Pancreas (tissue), 10 donors: Measurements from ENCODE around the gene GPALPP1. TPM values are rescaled to one million over a fixed set of nuclear protein-coding genes. Genes with fewer than 3 reads are reported as not detected.
A peak's percentile ranks its signal among the peaks of the same experiment; 100 is the strongest.

Experiments used
- ATAC-seq, 4 donors: fragments of 200-7000 bp; cut with Tn5 transposase; one replicate each; pipeline versions ENCODE4 v1.8.0 to v1.9.1; 2020; ENCODE audit warnings: mild to moderate bottlenecking in 4 of 4, moderate library complexity in 4 of 4
- DNase-seq, 6 donors: peaks; one replicate each; pipeline ENCODE4 v3.0.0-alpha.2; 2020
- FAIRE-seq: peaks from 2 replicates; lab custom pipeline; 2012; peaks lifted over from hg19 to GRCh38; lab: Jason Lieb, UNC
- H3K27ac ChIP-seq, 4 donors: fragments of 200-600 bp; sonication (generic); 1 replicate in 3 of 4; 2 replicates in 1 of 4; pipeline versions ENCODE4 v1.5.0 to v1.8.0; 2020
- H3K27me3 ChIP-seq, 4 donors: fragments of 200-600 bp; one replicate each; pipeline ENCODE4 v1.8.0; 2021
- H3K36me3 ChIP-seq, 3 donors: fragments of 200-600 bp; sonication (generic) in 1 of 3; one replicate each; pipeline versions ENCODE4 v1.5.0 to v1.8.0; 2020 to 2021
- H3K4me1 ChIP-seq, 3 donors: fragments of 200-600 bp; one replicate each; pipeline ENCODE4 v1.8.0; 2021
- H3K4me3 ChIP-seq, 4 donors: fragments of 200-600 bp; sonication (generic) in 2 of 4; one replicate each; pipeline versions ENCODE4 v1.5.0 to v1.8.0; 2020 to 2021
- H3K9me3 ChIP-seq, 4 donors: fragments of 200-600 bp; one replicate each; pipeline ENCODE4 v1.8.0; 2021
- CTCF ChIP-seq, 4 donors: fragments of 200-600 bp; sonication (generic) in 3 of 4; IDR thresholded peaks; one replicate each; pipeline versions ENCODE4 v1.5.0 to v1.8.0; 2021; ENCODE audit warnings: antibody characterized with exemption in 4 of 4
- WGBS, 2 donors: extraction: QIAGEN DNeasy Blood & Tissue Kit; methylation state at CpG; one replicate each; pipeline ENCODE4 v1.1.7; 2013; 5-methylcytosine and 5-hydroxymethylcytosine counted together
- intact Hi-C, 3 donors: fragments of 100-400 bp; cut with DNase I; formaldehyde crosslinking; loops; one replicate each; pipeline versions ENCODE4 v1.11.1 to v1.14.2; 2022
- polyA plus RNA-seq, 2 donors: library from polyadenylated mRNA; stranded (reverse); fragments of 200-250 nt; gene quantifications; one replicate each; pipeline ENCODE4 v1.2.3, GENCODE V29; 2013
- total RNA-seq, 6 donors: library from RNA; stranded (reverse); fragmentation: NEBNext Ultra II Directional in 4 of 6; extraction: Animal tissue kit (Norgen Biotek cat#: 25700) in 4 of 6; gene quantifications; one replicate each; pipeline versions ENCODE4 v1.2.1 to v1.2.4, GENCODE V29; 2021 to 2023
- donor health status: healthy with polysubstance abuse.
- donor health status: DM: no; HTN: no; CAD: no; lungs with moderate emphysema.
- donor health status: DM: no; HTN: no; CAD: no.
- donor health status: control.
- donor health status: control.
- donor health status: Bipolar disorder and iron deficiency.
- donor health status: DM: yes; HTN: yes; CAD: no.
- donor health status: DM: no; HTN: no; CAD: no.
- donor health status: DM: no; HTN: no; CAD: no.
- donor health status: DM: yes; HTN: yes; CAD: no.

The GPALPP1 gene
- total and polyA plus RNA-seq, 8 donors = 4.3 to 13.3 (median 8.8) TPM

DNA sequence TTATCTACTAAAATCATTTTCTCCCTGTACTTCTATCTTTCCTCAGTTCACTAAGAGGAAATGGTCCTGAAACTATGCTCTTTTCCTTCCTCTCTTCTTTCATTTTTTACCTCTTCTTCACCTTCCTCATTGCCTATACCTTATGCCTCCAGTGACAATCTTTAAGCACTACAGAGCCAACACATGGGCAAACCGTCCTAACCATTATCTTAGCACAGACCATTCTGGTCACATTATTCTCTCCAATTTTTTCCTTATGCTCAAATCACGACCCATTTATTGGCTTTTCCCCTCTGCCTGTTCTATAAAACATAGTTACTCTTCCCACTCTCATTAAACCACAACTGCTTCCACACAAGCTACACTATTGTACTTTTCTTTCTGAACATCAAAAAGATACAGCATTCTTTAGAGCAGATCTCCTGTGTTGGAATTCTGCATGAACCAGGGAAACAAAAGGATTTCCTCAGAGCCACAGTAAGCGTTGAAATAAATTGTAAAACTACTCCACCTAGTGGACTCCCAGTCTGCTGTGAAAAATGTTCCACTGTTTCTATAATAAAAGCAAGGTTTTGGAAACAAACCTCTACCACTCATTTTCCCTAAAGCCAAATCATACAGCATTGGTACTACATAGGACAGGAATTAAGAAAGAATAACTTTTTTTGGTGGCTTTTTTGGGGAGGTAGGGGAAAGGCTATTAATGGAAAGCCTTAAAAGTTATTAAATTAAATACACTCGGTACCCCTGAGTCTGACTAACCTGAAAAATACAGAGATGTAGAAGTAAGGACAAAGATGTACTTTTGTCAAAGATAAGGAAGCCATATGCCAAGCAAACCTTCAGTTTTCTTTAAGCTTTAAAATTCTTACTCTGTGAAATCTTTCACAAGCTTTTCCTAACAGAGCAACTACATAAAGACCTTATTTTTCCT lies 19.5 kb upstream of the GPALPP1 start:
- 49 to 50% methylated on average over 4 of the region's 4 CpGs for WGBS, 2 donors
- peaks cover 0 to 5% (median 3%) of the 10 kb centered on the region in 3 donors for H3K36me3 ChIP-seq
- no peaks in the 10 kb centered on the region for H3K9me3 ChIP-seq
- peaks cover 0 to 14% (median 10%) of the 10 kb centered on the region in 3 donors for H3K4me1 ChIP-seq
- H3K27ac ChIP-seq = no peak overlapping the region
- peak; percentile 93 for FAIRE-seq
- peak; percentile 72 to 84 (median 80) for ATAC-seq
- H3K4me3 ChIP-seq = no peak overlapping the region
- intact Hi-C loops = loop anchor here in 2 of 3 donors (5.0 to 10.0 kb wide), 2 partner anchors 475 to 493 kb away; no protein-coding TSS in a partner anchor
- no peak for DNase-seq
- no peaks in the 10 kb centered on the region for H3K27me3 ChIP-seq
- peak; percentile 49 to 72 (median 58) for TF ChIP-seq CTCF (IDR thresholded peaks at IDR 0.05)

DNA sequence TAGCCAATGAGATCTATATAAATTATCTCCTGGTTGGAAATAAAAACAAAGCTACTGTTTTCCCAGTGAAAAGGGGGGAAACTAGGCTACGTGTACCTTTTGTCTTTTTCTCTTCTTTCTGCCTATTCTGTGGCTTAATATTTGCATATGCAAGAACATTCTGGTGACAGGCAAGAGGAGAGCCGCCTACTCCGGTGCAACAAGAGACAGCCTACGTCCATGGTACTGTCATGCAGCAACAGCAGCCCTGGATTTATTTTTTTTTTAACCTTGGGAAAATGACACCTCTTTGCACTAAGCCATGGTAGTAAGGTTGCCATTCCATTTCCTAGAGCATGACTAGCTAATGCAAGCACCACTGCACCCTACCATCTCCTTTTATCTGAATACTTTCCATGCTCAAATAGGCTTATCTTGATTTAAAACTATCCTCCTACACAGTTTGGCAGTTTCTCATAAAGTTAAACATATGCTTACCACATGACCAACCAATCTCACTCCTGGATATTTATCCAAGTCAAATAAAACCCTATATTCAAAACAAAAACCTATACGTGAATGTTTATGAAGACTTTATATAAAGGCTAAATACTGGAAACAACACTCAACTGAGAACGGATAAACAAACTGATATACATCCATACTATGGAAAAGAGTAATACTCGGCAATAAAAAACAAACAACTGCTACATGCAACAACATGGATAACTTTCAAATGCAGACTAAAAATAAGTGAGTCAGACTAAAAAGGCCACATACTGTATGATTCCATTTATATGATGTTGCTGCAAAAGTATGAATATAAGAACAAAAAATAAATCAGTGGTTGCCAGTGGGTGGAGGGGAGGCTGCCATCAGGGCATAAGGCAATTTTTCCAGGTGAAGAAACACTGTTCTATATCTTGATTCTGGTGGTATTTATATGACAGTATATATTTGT lies 17.4 kb upstream of the GPALPP1 start:
- 73 to 76% methylated on average over 7 of the region's 7 CpGs for WGBS, 2 donors
- no peak overlapping the region for H3K4me3 ChIP-seq
- no peaks in the 10 kb centered on the region for H3K9me3 ChIP-seq
- FAIRE-seq = no peak
- no peak overlapping the region for H3K27ac ChIP-seq
- intact Hi-C loops = loop anchor here in 1 of 3 donors (5.0 kb wide), 1 partner anchor 495 kb away; no protein-coding TSS in a partner anchor
- no peak for TF ChIP-seq CTCF (IDR thresholded peaks at IDR 0.05)
- H3K4me1 ChIP-seq = peaks cover 0 to 14% (median 13%) of the 10 kb centered on the region in 3 donors
- H3K27me3 ChIP-seq = no peaks in the 10 kb centered on the region
- ATAC-seq = no peak
- peaks cover 0 to 4% (median 0%) of the 10 kb centered on the region in 3 donors for H3K36me3 ChIP-seq
- DNase-seq = no peak

DNA sequence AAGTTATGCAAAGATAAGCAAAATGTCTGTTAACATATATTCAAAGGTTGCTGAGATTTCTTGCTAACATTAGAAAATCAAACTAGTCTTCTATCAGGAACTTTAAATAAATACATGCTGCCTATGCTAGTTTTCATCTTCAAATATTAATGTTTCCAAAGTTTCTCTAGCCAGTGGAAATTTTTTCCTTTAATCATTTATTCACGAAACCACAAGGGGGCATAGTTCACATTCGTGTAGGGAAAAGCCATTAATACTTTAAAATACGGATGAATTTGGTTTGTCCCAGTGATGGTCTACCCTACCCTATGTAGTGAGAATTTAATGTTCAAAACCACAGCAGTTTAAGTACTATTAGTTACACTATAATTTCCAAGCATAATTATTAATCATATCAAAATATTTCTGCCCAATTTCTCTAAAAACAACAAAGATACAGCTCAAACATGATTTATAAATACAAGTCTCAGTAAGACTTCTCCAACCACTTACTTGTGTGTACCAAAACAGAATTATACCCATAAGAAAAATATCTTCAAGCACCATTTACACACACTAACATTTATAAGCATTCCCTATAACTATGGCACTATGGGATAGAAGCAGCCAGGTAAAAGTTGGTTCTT lies 16.3 kb upstream of the GPALPP1 start:
- peak; percentile 9 to 40 (median 22) for TF ChIP-seq CTCF (IDR thresholded peaks at IDR 0.05)
- DNase-seq (no peak), ATAC-seq (peak in 2 of 4 donors; percentile 36 to 49), FAIRE-seq (peak; percentile 29)
- intact Hi-C loops = loop anchor here in 1 of 3 donors (5.0 kb wide), 1 partner anchor 496 kb away; no protein-coding TSS in a partner anchor
- H3K4me3 ChIP-seq = no peak overlapping the region
- no peak overlapping the region for H3K27ac ChIP-seq
- H3K4me1 ChIP-seq = peaks cover 0 to 16% (median 14%) of the 10 kb centered on the region in 3 donors
- H3K36me3 ChIP-seq = peaks cover 0 to 8% (median 0%) of the 10 kb centered on the region in 3 donors
- no peaks in the 10 kb centered on the region for H3K27me3 ChIP-seq
- WGBS, 2 donors = 1 to 2% methylated on average over 3 of the region's 3 CpGs
- no peaks in the 10 kb centered on the region for H3K9me3 ChIP-seq

- peak in 1 of 4 donors; percentile 34 for ATAC-seq
- FAIRE-seq = no peak
- intact Hi-C loops = loop anchor here in 1 of 3 donors (5.0 kb wide), 1 partner anchor 497 kb away; no protein-coding TSS in a partner anchor
- DNase-seq = no peak
- peaks cover 0 to 20% (median 0%) of the 10 kb centered on the region in 3 donors for H3K36me3 ChIP-seq
- 71 to 77% methylated on average over 9 of the region's 9 CpGs for whole genome bisulfite sequencing, 2 donors
- H3K27ac ChIP-seq = no peak overlapping the region
- no peak overlapping the region for H3K4me3 ChIP-seq
- no peaks in the 10 kb centered on the region for H3K27me3 ChIP-seq
- H3K9me3 ChIP-seq = no peaks in the 10 kb centered on the region
- H3K4me1 ChIP-seq = peaks cover 0 to 10% (median 8%) of the 10 kb centered on the region in 3 donors
- TF ChIP-seq CTCF (IDR thresholded peaks at IDR 0.05) = no peak
Observed at GRCh38 chr13:44974056-44974793, 15.1 kb upstream of the GPALPP1 start.
